ENCODE results near the gene HOXD13.

Gene HOXD13

GRCh38 chr2:176075481-176075880 lies 17.0 kb upstream of the HOXD13 start:
- TF ChIP-seq REST (IDR thresholded peaks at IDR 0.05; ENCODE audit: insufficient read depth in 1 of 2, low read depth in 2 of 2, low read length in 2 of 2): no peak
- no peak for TF ChIP-seq FOXP2 (optimal IDR thresholded peaks at IDR 0.05; ENCODE audit: borderline replicate concordance, extremely low read depth, extremely low read length, insufficient read depth)
- no peak for TF ChIP-seq TAF1 (IDR thresholded peaks at IDR 0.05; ENCODE audit: borderline replicate concordance, insufficient read depth, low read length)
- TF ChIP-seq POLR2AphosphoS5 (IDR thresholded peaks at IDR 0.05; ENCODE audit: low read depth, low read length): no peak
- TF ChIP-seq SIN3A (IDR thresholded peaks at IDR 0.05; ENCODE audit: borderline replicate concordance, insufficient read depth, low read length): no peak

- TF ChIP-seq FOXP2 (optimal IDR thresholded peaks at IDR 0.05; ENCODE audit: borderline replicate concordance, extremely low read depth, extremely low read length, insufficient read depth): no peak
- TF ChIP-seq POLR2AphosphoS5 (IDR thresholded peaks at IDR 0.05; ENCODE audit: low read depth, low read length): no peak
- TF ChIP-seq SIN3A (IDR thresholded peaks at IDR 0.05; ENCODE audit: borderline replicate concordance, insufficient read depth, low read length): no peak
- no peak for TF ChIP-seq REST (IDR thresholded peaks at IDR 0.05; ENCODE audit: insufficient read depth in 1 of 2, low read depth in 2 of 2, low read length in 2 of 2)
- no peak for TF ChIP-seq TAF1 (IDR thresholded peaks at IDR 0.05; ENCODE audit: borderline replicate concordance, insufficient read depth, low read length)
These were observed 16.5 kb upstream of the HOXD13 start for GRCh38 chr2:176076063-176076462.

GRCh38 chr2:176076796-176077195 lies 15.7 kb upstream of the HOXD13 start:
- TF ChIP-seq SIN3A (IDR thresholded peaks at IDR 0.05; ENCODE audit: borderline replicate concordance, insufficient read depth, low read length) (no peak), TAF1 (IDR thresholded peaks at IDR 0.05; ENCODE audit: borderline replicate concordance, insufficient read depth, low read length) (no peak), FOXP2 (optimal IDR thresholded peaks at IDR 0.05; ENCODE audit: borderline replicate concordance, extremely low read depth, extremely low read length, insufficient read depth) (no peak), REST (IDR thresholded peaks at IDR 0.05; ENCODE audit: insufficient read depth in 1 of 2, low read depth in 2 of 2, low read length in 2 of 2) (no peak), POLR2AphosphoS5 (IDR thresholded peaks at IDR 0.05; ENCODE audit: low read depth, low read length) (no peak)

GRCh38 chr2:176078541-176079284 lies 13.8 kb upstream of the HOXD13 start:
- TF ChIP-seq POLR2AphosphoS5 (IDR thresholded peaks at IDR 0.05; ENCODE audit: low read depth, low read length) (no peak), FOXP2 (optimal IDR thresholded peaks at IDR 0.05; ENCODE audit: borderline replicate concordance, extremely low read depth, extremely low read length, insufficient read depth) (no peak), TAF1 (IDR thresholded peaks at IDR 0.05; ENCODE audit: borderline replicate concordance, insufficient read depth, low read length) (no peak), SIN3A (IDR thresholded peaks at IDR 0.05; ENCODE audit: borderline replicate concordance, insufficient read depth, low read length) (no peak), REST (IDR thresholded peaks at IDR 0.05; ENCODE audit: insufficient read depth in 1 of 2, low read depth in 2 of 2, low read length in 2 of 2) (no peak)

All from PFSK-1 (cell line).